K562 (cell line): ENCODE results near the gene FAM131C. TPM values are rescaled to one million over a fixed set of nuclear protein-coding genes. Genes with fewer than 3 reads are reported as not detected.

Experiments
- DEAF1 ChIP-seq: fragments of 450-650 bp; formaldehyde crosslinking; IDR thresholded peaks from 2 replicates; pipeline ENCODE4 v1.4.0; 2020; ENCODE audit warnings: mild to moderate bottlenecking, moderate library complexity
- E2F1 ChIP-seq: sonication (generic); formaldehyde crosslinking; IDR thresholded peaks from 2 replicates; pipeline ENCODE4 v1.8.1; 2023; ENCODE audit warnings: mild to moderate bottlenecking, missing genetic modification reagents, moderate library complexity
- HMG20B ChIP-seq: fragments of 250-450 bp; sonication (Bioruptor Pico); IDR thresholded peaks from 2 replicates; pipeline ENCODE4 v1.5.0; 2021; ENCODE audit warnings: mild to moderate bottlenecking
- LARP7 ChIP-seq: fragments of 450-650 bp; IDR thresholded peaks from 2 replicates; pipeline ENCODE4 v1.6.1; 2016
- MAZ ChIP-seq, 2 experiments: fragments of 450-650 bp in 1 of 2; sonication (generic) in 1 of 2; formaldehyde crosslinking; IDR thresholded peaks in 1 of 2; conservative IDR thresholded peaks in 1 of 2; 2 replicates each; pipeline versions ENCODE4 v1.4.0 to v1.5.0; 2020; ENCODE audit warnings: mild to moderate bottlenecking in 1 of 2, missing genetic modification reagents in 1 of 2
- NR2C2 ChIP-seq, 2 experiments: fragments of 200-800 bp in 1 of 2; sonication (Bioruptor generic) in 1 of 2; sonication (generic) in 1 of 2; formaldehyde crosslinking in 1 of 2; IDR thresholded peaks; 2 replicates each; pipeline versions ENCODE4 v1.6.1 to v1.8.0; 2016 to 2022; ENCODE audit warnings: mild to moderate bottlenecking in 1 of 2, missing compliant biosample characterization in 1 of 2, missing genetic modification characterization in 1 of 2, missing genetic modification reagents in 1 of 2
- PBX2 ChIP-seq, 2 experiments: IDR thresholded peaks in 1 of 2; conservative IDR thresholded peaks in 1 of 2; 2 replicates each; pipeline ENCODE4 v1.6.1; 2016; ENCODE audit warnings: low read depth in 2 of 2, mild to moderate bottlenecking in 1 of 2, missing compliant biosample characterization in 1 of 2, missing genetic modification characterization in 1 of 2, moderate library complexity in 1 of 2
- TARDBP ChIP-seq: fragments of 450-650 bp; IDR thresholded peaks from 2 replicates; pipeline ENCODE4 v1.6.1; 2016
- USF2 ChIP-seq: sonication (generic); formaldehyde crosslinking; IDR thresholded peaks from 2 replicates; pipeline ENCODE4 v1.5.0; 2020; ENCODE audit warnings: missing genetic modification reagents
- ZBTB33 ChIP-seq: sonication (generic); formaldehyde crosslinking; IDR thresholded peaks from 2 replicates; pipeline ENCODE4 v1.8.1; 2023; ENCODE audit warnings: mild to moderate bottlenecking, missing genetic modification reagents
- ZNF586 ChIP-seq: fragments of 450-650 bp; formaldehyde crosslinking; conservative IDR thresholded peaks from 2 replicates; pipeline ENCODE4 v1.4.0; 2020; ENCODE audit warnings: mild to moderate bottlenecking, moderate library complexity
- ZNF589 ChIP-seq: fragments of 200-800 bp; sonication (Bioruptor generic); IDR thresholded peaks from 2 replicates; pipeline ENCODE4 v1.6.1; 2016; ENCODE audit warnings: low read depth, missing genetic modification characterization, missing compliant biosample characterization
- polyA plus RNA-seq, 8 experiments: library from polyadenylated mRNA; depleted of rRNA in 4 of 8; stranded (reverse) in 5 of 8; unstranded in 3 of 8; fragments of >200 nt; fragmentation: Nextera tagmentation in 2 of 8; fragmentation: Illumina TruSeq in 1 of 8; extraction: Ambion mirVana in 2 of 8; extraction: Trizol in 1 of 8; gene quantifications; 2 replicates each; pipeline versions ENCODE4 v1.2.1 to v1.2.3, GENCODE V29; 2011 to 2014; ENCODE audit warnings: inconsistent platforms in 1 of 8, missing spikeins in 1 of 8
- total RNA-seq, 7 experiments: library from RNA; depleted of rRNA in 6 of 7; stranded (reverse); fragments of >200 nt in 6 of 7; fragmentation: Illumina TruSeq in 2 of 7; extraction: Trizol in 2 of 7; gene quantifications; 2 replicates each; pipeline versions ENCODE4 v1.2.1 to v1.2.3, GENCODE V29; 2011 to 2021; ENCODE audit warnings: low replicate concordance in 1 of 7
- TF ChIP-seq, protein P1 (sequence below), 2 experiments: IDR thresholded peaks; 2 replicates each; pipeline ENCODE4 v1.6.1; 2012; ENCODE audit warnings: improper control_type of control experiment in 2 of 2, low read depth in 2 of 2, low read length in 2 of 2, borderline replicate concordance in 1 of 2

The FAM131C gene
- total and polyA plus RNA-seq, 9 of the 15 experiments (the other 6 are each of a cell fraction or from before 2014, with no cell fraction given) = 0.10 to 0.29 (median 0.16) TPM; not detected in 6

DNA sequence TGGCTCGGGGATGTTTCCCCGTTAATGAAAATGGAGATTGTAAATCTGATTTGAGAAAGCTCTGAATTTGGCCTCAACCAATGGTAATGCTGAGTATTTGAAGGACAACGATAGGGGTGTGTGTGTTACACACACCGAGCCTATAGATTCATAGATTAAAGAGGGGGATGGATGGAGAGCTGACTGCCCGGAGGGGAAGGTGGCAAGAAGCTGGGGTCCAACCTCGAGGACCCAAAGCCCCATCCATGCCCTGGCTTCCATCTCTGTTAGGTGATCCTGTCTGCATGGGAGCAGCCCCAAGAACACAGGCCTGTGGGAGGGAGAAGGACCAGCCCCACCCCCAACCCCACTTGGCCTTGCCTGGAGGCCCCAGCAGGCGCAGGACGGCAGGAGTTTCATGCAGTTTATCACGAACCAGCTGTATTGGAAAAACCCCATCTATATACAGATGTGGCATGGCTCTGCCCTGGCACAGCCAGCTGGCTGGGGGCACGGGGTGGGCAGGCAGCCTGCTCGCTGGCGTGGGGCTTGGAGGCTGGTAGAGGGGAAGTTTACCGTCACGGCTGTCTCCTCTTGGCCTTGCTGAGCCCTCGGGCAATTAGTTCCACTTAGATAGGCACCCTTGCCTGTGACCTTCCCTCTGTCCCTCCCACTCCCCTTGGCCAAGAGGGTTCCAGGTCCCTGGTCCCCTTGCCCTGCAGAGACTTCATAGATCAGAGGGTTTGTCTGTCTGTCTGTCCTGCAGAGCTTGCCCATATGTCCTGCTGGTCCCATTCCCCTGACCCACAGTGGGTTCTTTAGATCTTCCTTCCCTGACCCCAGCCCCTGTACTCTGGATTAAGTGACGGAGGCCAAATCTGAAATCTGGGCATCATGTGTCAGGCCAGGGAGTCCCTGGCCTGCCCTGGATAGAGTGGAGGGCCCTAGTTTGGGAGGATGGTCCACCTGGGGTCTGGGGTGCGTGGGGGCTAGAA is 58.7 kb downstream of the FAM131C start (continued):
- TF ChIP-seq MAZ (CRISPR knock-in tag; conservative IDR thresholded peaks at IDR 0.05 in 1 of 2, IDR thresholded peaks at IDR 0.05 in 1 of 2) (no peak), DEAF1 (CRISPR knock-in tag) (no peak), USF2 (CRISPR knock-in tag) (peak; percentile 90), TARDBP (no peak), E2F1 (CRISPR knock-in tag) (0 out of 2 replicates have a peak, but pooled peaks have one; percentile 43), ZNF589 (CRISPR knock-in tag) (no peak), ZBTB33 (CRISPR knock-in tag) (no peak), ZNF586 (CRISPR knock-in tag) (no peak), LARP7 (no peak), PBX2 (CRISPR knock-in tag; IDR thresholded peaks at IDR 0.05; ENCODE audit: low read depth) (no peak), PBX2 (tag; conservative IDR thresholded peaks at IDR 0.05; ENCODE audit: low read depth) (no peak), HMG20B (no peak), NR2C2 (CRISPR knock-in tag; IDR thresholded peaks at IDR 0.05) (no peak), NR2C2 (tag; IDR thresholded peaks at IDR 0.05) (no peak)
- TF ChIP-seq, protein P1, sequence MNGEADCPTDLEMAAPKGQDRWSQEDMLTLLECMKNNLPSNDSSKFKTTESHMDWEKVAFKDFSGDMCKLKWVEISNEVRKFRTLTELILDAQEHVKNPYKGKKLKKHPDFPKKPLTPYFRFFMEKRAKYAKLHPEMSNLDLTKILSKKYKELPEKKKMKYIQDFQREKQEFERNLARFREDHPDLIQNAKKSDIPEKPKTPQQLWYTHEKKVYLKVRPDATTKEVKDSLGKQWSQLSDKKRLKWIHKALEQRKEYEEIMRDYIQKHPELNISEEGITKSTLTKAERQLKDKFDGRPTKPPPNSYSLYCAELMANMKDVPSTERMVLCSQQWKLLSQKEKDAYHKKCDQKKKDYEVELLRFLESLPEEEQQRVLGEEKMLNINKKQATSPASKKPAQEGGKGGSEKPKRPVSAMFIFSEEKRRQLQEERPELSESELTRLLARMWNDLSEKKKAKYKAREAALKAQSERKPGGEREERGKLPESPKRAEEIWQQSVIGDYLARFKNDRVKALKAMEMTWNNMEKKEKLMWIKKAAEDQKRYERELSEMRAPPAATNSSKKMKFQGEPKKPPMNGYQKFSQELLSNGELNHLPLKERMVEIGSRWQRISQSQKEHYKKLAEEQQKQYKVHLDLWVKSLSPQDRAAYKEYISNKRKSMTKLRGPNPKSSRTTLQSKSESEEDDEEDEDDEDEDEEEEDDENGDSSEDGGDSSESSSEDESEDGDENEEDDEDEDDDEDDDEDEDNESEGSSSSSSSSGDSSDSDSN (IDR thresholded peaks at IDR 0.05; ENCODE audit: borderline replicate concordance in 1 of 2, low read depth in 2 of 2, low read length in 2 of 2) = no peak
